Stimulated activated CD8-positive, alpha-beta memory T cell treated with anti-CD3 and anti-CD28 coated beads, Interleukin-7, amount 100 ng/mL, for 1 hour (primary cell): ENCODE measurements around the gene NPW.
"Not testable (repeated sequence)": the region's sequence is repeated elsewhere in the genome, so short reads cannot be mapped to it uniquely, and the experiment has no call there.

Experiments
- DNase-seq, 2 donors: peaks; one replicate each; pipeline ENCODE4 v3.0.0-alpha.2; 2020; ENCODE audit warnings: low read depth in 2 of 2

The NPW gene

DNA sequence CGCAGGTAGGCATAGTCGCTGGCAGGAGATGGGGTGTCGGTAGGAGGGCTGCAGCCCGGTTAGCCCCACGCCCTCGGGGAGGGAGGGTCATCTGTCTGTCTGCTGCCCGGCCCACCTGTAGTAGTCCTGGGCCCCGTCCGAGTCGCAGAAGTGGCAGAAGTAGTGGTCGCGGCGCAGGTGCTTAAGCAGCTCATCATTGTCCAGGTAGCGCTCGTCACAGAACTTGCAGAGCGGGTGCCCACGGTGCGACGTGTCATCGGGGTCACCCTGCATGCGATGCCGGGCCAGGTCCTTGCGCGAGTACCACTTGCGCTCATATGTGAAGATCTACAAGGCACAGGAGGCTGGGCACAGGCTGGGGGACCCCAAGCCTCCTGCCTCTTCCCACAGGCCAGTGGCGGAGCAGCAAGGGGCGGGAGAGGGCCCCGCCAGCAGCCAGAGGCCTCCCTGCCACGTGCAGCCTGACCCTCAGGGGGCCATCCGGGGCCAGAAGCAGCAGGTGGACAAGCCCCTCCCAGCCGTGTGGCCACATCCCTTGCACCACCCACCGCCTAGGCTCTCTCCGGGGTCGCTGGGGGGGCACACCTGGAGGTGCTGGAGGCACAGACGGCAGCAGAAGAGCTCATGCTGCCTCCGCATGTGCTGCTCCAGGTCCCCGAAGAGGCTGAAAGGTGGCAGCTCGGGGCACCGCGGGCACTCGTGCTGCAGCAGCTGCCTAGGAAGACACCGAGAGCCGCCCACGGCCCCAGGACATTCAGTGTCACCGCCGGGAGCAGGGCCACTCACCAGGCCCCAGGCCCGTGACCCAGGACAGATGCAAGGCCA is 17.0 kb upstream of the NPW start:
- no peak for DNase-seq

DNA sequence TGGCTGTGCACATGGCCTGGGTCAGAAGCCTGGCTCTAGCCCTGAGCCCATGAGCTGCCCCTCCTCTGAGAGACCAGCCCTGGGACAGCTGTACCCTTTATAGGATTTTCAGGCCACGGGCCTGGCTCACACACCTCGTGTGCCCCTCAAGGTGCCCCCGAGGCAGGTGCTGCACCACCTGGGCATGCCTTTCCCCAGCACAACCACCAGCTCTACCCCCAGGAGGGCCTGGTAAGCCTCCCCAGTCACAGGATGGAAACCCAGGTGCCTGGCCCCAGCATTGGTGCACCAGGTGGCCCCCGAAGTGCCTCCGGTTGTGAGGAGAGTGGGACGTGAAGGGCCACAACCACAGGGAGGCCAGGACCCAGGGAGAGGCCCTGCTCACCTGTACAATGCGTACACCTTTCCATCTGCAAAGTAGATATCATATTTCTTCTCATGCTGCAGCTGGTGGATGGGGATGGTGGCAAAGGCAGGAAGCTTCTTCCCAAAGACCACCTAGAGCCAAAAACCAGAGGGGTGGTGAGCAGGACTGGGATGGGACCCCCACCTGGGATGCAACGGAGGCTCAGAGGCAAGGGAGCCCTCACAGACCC is 16.3 kb upstream of the NPW start:
- no peak for DNase-seq

DNA sequence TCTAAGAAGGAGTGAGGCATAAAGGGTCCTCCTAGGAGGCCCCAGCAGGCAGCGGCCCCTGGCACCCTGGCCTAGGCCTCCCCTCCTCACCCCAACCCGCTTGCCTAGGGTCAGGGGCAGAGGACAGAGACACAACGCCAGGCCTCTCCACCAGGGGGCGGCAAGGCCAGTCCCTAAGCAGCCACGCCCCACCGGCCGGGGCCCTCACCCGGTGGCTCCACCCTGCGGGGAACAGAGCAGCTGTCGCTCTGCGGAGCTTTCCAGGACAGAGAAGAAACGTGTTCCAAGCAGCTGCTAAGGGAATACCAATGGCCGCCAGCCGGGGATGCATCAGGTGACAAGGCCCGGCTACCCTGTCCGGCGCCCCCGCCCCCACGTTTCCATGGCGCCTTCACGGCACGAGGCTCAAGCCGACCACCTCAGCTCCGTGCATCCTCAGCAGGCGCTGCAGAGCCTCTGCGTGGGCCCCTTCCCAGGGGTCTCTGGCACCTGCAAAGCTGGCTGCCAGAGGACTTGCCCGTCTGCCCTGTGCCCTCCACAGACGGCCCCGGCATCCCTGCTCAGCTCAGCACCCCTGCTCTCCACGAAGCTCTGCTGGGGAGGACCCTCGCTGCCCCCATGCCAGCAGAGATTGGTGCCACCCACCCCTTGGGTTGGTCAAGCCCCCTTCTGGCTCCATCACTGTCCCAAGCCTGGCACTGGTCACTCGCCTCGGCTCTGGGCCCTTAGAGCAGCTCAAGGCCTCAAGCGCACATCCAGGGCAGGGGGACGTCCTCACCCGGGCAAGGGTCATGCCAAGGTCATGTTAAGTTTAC is 15.6 kb upstream of the NPW start:
- DNase-seq = peak; percentile 62 to 65

DNA sequence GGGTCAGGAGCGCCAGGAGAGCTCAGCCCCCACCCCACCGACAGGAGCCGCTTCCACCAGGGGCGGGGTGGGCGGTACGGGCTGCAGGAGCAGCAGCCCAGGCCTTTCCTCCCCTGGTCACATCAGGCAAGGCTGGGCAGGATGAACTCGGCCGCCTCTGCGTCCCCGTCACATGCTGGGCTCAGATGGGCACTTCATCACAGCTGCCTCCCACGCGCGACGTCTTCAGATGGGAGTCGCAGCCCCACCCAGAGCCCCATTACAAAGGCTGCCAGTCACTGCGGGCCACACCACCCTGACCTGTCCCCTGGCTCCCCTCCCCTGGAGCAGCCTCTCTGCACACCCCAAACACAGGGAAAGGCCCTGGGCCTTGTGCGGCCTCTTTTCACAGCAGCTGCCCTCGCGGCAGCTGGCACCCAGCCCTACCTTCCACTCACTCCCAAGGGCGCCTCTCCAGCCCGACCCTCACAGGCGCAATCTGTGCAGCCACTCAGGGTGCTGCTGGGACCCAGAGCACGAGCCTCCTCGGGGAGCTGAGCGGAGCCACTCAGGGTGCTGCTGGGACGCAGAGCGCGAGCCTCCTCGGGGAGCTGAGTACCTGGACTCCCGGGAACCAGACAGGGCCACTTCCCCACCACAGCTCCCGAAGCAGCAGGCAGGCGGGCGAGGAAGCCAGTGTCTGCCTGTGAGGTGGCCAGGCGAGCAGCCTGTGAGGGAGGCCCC is 14.6 kb upstream of the NPW start:
- DNase-seq = no peak

DNA sequence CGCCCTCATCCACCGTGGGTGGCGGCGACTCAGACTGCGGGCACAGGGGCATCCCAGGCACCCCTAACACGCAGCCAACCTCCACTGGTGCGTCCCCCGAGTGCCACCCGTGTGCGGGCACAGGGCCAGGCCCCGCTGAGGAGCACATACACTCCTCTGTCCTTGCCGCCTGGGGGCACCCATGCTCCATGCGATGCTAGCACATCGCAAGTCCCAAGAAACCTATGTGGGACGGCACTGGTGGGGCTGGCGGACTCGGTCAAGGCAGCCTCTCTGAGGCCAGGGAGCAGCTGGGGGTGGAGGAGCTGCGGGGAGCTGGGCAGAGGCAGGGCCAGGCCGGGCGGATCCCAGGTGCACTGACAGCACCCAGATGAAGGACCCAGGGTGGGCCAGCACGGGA is 13.9 kb upstream of the NPW start:
- DNase-seq = no peak

DNA sequence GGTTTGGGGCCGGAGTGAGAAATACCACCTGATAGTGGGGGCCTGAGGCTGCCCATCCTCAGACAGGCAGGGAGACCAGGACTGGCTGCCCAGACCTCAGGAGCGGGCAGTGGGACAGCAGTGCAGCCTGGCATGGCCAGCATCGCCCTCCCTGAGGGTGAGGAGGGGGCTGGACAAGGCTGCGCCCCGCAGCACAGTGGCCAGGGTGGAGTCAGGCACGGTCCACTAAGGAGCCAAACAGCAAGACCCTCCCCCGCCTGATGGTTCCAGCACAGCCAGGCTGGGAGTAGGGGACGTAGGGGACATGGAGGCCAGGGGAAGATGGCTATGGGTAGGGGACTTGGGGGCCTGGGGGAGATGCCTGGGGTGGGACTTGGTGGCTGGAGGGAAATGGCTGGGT is 13.3 kb upstream of the NPW start:
- no peak for DNase-seq

DNA sequence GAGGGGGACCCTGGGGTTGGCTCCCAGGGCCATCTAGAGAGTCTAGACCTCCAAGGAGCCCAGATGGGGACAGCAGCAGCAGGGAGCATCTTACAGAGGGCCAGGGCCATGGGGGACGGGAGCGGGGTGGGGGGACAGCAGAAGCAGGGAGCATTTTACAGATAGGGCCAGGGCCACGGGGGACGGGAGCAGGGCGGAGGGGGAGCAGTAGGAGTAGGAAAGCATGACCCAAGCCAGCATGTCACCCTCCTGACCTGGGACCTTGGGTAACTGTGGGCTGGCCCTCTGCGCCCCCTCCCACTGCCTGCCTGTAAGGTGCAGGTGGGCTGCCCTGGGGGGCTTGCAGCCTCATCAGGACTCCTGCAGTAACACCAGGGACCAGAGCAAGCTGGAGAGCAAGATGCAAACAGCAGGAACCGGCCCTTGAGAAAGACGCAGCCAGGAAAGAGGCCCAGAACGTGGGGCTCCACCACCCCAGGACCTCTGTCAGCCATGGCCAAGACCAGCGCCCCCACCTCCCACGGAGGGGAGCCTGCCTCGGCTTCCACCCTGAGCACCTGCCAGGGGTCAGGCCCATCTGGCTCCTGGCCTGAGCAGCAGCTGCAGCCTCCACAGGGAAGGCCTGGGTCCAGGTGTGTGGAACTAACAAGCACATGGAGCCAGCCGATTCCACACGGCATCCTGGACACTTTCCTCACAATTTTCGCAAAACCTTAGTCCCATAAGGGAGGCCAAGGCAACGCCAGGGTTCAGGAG is 12.3 kb upstream of the NPW start:
- DNase-seq = no peak

DNA sequence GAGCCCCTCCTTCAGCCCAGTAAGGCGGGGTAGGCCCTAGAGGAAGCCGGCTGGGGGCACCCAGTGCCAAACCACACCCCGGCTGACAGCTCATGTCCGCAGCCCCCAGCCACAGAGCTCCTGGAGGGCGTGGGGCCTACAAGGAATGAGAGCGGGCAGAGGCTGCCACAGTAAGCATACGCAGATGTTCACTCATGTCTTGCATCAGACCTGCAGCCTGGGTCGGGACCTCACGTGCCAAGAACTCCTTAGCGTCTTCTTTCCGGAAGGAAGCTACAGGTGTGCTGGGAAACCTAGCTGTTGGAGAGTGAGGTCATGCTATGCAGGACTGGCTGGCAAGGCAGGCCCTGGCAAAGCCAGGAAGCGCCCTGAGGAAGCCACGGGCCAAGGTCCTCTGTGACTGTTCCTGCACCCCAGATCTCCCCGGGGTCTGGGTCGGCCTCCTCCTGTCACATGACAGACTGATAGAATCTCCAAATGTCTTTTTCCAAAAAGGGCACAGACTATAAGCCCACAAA is 11.5 kb upstream of the NPW start:
- no peak for DNase-seq

DNA sequence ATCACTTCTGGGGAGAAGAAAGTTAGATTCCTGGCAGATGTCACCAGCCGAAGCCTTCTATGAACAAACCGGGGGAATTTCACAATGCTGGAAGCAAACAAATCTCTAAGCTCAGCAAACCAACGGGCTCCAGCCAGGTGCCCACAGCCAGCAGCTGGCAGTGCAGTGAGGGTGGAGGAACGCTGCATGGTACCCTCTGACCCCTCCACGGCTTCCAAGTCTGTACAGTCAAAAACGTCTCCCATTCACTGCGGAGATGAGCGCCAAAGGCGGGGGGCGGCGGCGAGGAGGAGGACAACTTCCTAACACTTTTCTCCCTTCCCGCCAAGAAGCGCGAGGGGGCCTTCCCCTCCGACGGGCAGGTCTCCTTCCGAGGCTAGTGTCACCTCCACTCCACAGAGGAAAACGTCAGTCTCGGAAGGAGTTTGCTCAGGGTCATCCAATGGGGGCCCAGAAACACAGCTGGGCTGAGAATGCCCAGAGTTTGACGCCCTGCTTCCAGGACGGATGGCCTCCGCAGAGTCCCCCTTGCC is 10.9 kb upstream of the NPW start:
- no peak for DNase-seq

DNA sequence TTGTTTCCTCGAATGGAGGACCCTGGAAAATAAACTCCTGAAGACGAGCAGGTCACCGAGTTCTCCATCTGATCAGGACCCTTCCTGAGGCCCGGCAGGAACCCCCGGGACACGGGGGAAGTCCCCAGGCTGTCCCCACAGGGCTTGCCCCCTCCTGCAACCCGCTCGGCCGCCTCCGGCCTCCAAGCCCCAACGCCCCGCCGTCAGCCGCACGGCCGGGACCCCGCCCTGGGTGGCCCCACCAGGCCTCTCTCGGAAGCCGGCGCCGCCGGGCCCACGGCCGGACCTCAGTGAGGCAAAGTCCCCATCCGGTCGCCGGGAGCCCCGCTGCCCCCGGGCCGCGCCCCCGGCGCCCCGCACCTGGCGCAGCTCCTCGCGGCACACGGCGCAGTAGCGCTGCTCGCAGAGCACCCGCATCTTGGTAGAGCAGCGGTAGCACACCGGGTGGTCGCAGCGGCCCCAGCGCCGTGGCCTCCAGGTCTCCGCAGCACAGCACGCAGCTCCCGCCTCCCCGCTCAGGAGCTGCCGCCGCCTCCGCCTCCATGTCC is 10.3 kb upstream of the NPW start:
- no peak for DNase-seq

DNA sequence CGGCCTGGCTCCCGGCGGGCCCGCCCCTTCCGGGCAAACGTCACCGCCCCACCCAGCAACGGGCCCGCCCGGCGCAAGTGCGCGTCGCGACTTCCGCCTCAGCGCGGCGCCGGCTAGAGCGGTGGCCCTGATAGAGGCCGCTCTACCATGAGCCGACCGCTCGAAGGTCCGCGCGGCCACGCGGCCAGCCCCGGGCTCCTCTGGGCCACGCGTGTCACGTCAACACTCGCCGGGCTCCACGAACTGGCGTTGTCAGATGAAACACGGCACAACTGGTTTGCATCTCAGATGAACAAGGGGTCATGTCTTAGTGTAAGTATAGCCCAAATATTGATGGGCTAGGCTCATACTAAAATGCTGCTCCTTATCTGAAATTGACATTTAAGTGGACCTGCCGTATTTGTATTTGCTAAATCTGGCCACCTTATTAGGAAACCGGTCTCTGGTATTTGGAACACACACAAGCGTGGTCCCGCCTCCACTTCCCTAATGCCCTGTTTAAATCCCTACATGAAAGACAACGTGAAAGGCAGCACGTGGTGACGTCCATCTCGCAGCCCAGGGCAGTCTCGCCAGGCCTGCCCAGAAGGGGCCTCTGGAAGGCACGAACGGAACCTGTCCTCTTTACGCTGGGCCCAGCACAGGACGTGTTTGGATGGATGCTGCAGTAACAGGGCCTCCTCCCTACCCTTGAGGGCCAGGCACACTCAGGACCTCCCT is 9.6 kb upstream of the NPW start, which contains the start of gene ZNF598:
Gene ZNF598, minus strand, starts transcription at position 31 of the 720 bp plus-strand sequence.
- peak; percentile 50 to 63 for DNase-seq

DNA sequence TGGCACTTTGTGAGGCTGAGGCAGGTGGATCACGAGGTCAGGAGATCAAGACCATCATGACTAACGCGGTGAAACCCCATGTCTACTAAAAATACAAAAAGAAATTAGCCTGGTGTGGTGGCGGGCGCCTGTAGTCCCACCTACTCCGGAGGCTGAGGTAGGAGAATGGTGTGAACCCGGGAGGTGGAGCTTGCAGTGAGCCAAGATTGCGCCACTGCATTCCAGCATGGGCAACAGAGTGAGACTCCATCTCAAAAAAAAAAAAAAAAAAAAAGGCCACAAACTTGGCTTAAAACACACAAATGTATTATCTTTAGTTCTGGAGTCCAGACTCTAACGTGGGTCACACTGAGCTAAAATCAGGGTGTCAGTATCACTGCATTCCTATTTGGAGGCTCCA is 7.9 kb upstream of the NPW start:
- not testable (repeated sequence) for DNase-seq

DNA sequence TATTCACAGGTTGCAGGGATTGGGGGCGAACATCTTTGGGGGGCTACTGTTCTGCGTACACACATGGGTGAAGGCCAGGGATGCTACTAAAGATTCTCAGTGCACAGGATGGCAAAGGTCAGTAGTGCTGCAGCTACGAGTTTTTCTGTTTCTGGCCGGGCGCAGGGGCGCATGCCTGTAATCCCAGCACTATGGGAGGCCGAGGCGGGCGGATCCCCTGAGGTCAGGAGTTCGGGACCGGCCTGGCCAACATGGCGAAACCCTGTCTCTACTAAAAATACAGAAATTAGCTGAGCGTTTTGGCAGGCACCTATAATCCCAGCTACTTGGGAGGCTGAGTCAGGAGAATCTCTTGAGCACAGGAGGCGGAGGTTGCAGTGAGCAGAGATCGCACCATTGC is 6.1 kb upstream of the NPW start:
- DNase-seq = no peak

DNA sequence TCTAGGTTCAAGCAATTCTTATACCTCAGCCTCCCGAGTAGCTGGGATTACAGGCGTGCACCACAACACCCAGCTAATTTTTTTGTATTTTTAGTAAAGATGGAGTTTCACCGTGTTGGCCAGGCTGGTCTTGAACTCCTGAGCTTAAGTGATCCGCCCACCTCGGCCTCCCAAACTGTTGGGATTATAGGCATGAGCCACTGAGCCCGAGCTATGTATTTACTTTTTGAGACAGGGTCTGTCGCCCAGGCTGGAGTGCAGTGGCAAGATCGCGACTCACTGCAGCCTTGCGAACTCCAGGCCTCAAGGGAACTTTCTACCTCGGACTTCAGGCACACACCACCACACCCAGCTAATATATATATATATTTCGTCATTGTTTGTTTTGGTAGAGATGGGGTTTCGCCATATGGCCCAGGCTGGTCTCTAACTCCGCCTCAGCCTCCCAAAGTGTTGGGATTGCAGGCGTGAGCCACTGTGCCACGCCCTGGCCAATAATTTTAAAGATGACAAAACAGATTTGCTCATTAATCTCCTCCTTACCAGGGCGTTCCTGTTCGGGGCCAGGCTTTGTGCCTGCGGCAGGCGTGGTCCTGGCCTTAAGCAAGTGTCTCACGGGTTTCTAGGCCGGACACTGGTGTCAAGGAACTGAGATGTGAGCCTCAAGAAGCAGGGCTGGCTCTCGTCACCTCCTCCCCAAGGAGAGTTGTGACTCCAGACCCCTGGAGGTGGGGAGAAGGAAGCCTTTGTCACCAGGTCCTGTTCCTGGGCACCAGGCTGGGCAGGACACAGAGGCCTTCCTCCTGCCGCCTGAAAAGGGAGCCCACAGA is 4.3 kb upstream of the NPW start:
- DNase-seq = no peak

DNA sequence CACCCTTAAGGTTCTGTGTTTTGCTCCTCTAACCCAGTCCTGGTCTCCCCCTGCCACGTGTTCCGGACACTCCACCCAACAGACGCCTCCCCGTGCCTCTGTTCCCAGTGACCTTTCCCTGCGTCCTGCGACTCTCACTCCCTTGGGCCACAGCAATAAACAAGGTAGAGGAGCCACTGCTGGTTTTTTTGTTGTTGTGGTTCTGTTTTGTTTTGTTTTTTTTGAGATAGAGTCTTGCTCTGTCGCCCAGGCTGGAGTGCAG is 3.7 kb upstream of the NPW start:
- no peak for DNase-seq

DNA sequence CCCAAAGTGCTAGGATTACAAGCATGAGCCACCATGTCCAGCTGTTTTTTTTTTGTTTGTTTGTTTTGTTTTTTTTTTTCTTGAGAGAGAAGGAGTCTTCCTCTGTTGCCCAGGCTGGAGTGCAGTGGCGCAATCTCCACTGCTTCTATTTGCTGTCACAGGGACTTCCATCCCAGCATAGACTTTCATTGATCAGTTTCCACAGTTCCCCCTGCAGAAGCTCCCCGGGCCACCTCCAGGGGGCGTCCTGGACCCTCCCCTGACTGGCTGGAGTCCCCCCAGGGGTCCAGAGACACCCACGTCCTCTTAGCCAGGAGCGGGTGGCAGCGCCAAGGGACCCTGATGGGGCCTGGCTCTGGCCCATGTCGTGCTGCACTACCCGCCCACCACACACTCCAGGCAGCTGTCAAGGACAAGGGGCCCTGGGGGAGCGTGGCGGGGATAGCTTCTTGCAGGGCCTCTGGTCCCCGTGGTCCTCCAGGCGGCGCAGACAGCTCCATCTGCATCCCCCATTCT is 3.1 kb upstream of the NPW start:
- no peak for DNase-seq

DNA sequence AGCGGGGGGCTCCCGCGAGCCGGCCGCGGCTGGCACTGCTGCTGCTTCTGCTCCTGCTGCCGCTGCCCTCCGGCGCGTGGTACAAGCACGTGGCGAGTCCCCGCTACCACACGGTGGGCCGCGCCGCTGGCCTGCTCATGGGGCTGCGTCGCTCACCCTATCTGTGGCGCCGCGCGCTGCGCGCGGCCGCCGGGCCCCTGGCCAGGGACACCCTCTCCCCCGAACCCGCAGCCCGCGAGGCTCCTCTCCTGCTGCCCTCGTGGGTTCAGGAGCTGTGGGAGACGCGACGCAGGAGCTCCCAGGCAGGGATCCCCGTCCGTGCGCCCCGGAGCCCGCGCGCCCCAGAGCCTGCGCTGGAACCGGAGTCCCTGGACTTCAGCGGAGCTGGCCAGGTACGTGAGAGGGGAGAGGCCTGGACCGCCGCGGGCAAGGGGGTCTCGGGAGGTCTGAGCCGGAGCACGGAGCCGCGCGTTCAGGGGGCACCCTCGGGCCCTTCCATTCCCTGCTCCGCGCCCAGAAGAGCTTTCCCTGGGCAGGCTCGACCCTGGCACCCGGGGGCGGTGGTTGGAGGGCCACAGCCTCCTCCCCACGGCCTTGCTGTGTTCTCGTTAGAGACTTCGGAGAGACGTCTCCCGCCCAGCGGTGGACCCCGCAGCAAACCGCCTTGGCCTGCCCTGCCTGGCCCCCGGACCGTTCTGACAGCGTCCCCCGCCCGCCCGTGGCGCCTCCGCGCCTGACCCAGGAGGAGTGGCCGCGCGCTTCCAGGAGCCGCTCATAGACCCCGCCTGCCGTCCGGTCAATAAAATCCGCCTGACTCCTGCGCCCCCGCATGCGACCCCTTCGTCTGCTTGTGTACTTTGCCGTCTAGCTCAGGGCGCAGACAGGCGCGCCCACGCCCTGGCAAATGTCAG is 591 bp downstream of the NPW start:
- DNase-seq = no peak

DNA sequence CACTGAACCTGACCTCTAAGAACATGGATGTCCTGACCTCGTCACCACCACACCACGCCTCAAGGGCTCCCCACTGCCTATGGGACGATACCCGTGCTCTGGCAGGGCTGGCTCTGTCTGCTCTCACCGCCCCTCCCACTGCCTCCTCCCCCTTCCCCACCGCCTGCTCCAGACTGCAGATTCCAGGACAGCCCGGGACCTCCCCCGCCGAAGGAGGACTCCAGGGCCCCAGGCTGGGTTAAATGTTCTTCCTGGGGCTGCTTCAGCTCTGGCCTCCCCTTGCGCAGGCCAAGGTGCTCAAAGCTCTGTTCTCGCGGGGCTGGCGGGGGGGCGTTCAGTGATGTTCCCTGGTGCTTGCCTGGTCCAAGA is 3.1 kb downstream of the NPW start:
- DNase-seq = no peak
